ENCODE measurements around the gene DOK5. TPM values are rescaled to one million over a fixed set of nuclear protein-coding genes. Genes with fewer than 3 reads are reported as not detected.

DOK5 gene
- total and polyA plus RNA-seq, 9 of the 15 experiments (the other 6 are each of a cell fraction or from before 2014, with no cell fraction given) = not detected

DNA sequence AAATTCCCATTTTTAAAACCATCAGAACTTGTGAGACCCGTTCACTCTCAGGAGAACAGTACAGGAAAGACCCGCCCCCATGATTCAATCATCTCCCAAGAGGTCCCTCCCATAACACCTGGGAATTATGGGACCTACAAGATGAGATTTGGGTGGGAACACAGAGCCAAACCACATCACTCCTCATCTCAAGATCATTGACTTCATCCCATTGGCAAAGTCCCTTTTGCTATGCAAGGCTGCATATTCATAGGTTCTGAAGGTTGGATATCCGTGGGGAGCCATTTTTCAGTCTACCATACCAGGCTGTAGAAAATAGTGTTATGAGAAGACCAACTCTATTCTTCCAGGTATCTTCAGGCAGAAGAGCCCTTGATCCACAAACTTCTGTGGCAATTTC lies 219.1 kb downstream of the DOK5 start:
- no peak overlapping the region for H3K9ac ChIP-seq (ENCODE audit: insufficient read depth in 1 of 2, low read depth in 2 of 2, low read length in 2 of 2)
- 0% methylated on average over 3 of the region's 3 CpGs for WGBS (ENCODE audit: insufficient coverage, low coverage, missing lambda C conversion rate)
- H3K27me3 ChIP-seq (ENCODE audit: control insufficient read depth in 2 of 2, insufficient read depth in 2 of 2, low read length in 2 of 2) = no peaks in the 10 kb centered on the region
- no peaks in the 10 kb centered on the region for H3K36me3 ChIP-seq (ENCODE audit: control insufficient read depth, insufficient read depth, low read length)
- H3K4me2 ChIP-seq (ENCODE audit: insufficient read depth, low read length) = no peak overlapping the region
- ATAC-seq (no peak), FAIRE-seq (no peak), DNase-seq (ENCODE audit: extremely low read depth in 1 of 4, low spot score in 3 of 4) (no peak)
- POLR2A ChIA-PET = no interaction called here
- no peak overlapping the region for H3K4me3 ChIP-seq
- H3K27ac ChIP-seq (ENCODE audit: extremely low read depth, low read depth, low read length) = no peak overlapping the region
- no peaks in the 10 kb centered on the region for H3K4me1 ChIP-seq (replicated peaks in 1 of 2; ENCODE audit: control insufficient read depth in 2 of 2, insufficient read depth in 2 of 2, low read length in 2 of 2)
- CTCF ChIA-PET (ENCODE audit: low intra/inter-chr PET ratio) = no interaction called here
- no peaks in the 10 kb centered on the region for H3K79me2 ChIP-seq (ENCODE audit: control insufficient read depth, insufficient read depth, low read length)
- BruUV-seq (replicated peaks) = no TSS peak
- H3K9me1 ChIP-seq (ENCODE audit: control insufficient read depth, insufficient read depth, low read length) = no peaks in the 10 kb centered on the region
- no peaks in the 10 kb centered on the region for H3K9me3 ChIP-seq (replicated peaks; ENCODE audit: control insufficient read depth, insufficient read depth, low read depth, low read length)
- intact Hi-C loops (cut with micrococcal nuclease) (no loop called here), in situ Hi-C loops (cut with MboI) (no loop called here)
- no peaks in the 10 kb centered on the region for H4K20me1 ChIP-seq (replicated peaks; ENCODE audit: control insufficient read depth, insufficient read depth, low read length)
- TF ChIP-seq FOXK1 (CRISPR knock-in tag; IDR thresholded peaks at IDR 0.05; ENCODE audit: borderline replicate concordance) = no peak
- no peak for TF ChIP-seq RBM14 (IDR thresholded peaks at IDR 0.05; ENCODE audit: borderline replicate concordance, insufficient read depth, low read depth, low read length)
- no peak for TF ChIP-seq KLF6 (CRISPR knock-in tag; IDR thresholded peaks at IDR 0.05; ENCODE audit: borderline replicate concordance)
- no peak for TF ChIP-seq FOS (IDR thresholded peaks at IDR 0.05; ENCODE audit: extremely low read depth, insufficient read length)
- TF ChIP-seq, protein P1, sequence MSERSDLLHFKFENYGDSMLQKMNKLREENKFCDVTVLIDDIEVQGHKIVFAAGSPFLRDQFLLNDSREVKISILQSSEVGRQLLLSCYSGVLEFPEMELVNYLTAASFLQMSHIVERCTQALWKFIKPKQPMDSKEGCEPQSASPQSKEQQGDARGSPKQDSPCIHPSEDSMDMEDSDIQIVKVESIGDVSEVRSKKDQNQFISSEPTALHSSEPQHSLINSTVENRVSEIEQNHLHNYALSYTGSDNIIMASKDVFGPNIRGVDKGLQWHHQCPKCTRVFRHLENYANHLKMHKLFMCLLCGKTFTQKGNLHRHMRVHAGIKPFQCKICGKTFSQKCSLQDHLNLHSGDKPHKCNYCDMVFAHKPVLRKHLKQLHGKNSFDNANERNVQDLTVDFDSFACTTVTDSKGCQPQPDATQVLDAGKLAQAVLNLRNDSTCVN (CRISPR knock-in tag; IDR thresholded peaks at IDR 0.05) = no peak
- no peak for TF ChIP-seq SIX5 (IDR thresholded peaks at IDR 0.05; ENCODE audit: borderline replicate concordance in 1 of 2, insufficient read depth in 1 of 2, low read depth in 1 of 2, low read length in 2 of 2)
- TF ChIP-seq KDM5B (IDR thresholded peaks at IDR 0.05; ENCODE audit: insufficient replicate concordance, low read depth, low read length) = no peak
- TF ChIP-seq, protein P2, sequence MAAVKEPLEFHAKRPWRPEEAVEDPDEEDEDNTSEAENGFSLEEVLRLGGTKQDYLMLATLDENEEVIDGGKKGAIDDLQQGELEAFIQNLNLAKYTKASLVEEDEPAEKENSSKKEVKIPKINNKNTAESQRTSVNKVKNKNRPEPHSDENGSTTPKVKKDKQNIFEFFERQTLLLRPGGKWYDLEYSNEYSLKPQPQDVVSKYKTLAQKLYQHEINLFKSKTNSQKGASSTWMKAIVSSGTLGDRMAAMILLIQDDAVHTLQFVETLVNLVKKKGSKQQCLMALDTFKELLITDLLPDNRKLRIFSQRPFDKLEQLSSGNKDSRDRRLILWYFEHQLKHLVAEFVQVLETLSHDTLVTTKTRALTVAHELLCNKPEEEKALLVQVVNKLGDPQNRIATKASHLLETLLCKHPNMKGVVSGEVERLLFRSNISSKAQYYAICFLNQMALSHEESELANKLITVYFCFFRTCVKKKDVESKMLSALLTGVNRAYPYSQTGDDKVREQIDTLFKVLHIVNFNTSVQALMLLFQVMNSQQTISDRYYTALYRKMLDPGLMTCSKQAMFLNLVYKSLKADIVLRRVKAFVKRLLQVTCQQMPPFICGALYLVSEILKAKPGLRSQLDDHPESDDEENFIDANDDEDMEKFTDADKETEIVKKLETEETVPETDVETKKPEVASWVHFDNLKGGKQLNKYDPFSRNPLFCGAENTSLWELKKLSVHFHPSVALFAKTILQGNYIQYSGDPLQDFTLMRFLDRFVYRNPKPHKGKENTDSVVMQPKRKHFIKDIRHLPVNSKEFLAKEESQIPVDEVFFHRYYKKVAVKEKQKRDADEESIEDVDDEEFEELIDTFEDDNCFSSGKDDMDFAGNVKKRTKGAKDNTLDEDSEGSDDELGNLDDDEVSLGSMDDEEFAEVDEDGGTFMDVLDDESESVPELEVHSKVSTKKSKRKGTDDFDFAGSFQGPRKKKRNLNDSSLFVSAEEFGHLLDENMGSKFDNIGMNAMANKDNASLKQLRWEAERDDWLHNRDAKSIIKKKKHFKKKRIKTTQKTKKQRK (IDR thresholded peaks at IDR 0.05; ENCODE audit: borderline replicate concordance, low read depth, low read length) = no peak
- no peak for TF ChIP-seq ZNF780A (CRISPR knock-in tag; IDR thresholded peaks at IDR 0.05)
- TF ChIP-seq NCOA2 (IDR thresholded peaks at IDR 0.05; ENCODE audit: partially characterized antibody in 2 of 2) = no peak
- TF ChIP-seq SREBF1 (IDR thresholded peaks at IDR 0.05; ENCODE audit: borderline replicate concordance, low read depth, low read length) = no peak
- no peak overlapping the region for H2AFZ ChIP-seq (ENCODE audit: low read depth, low read length)

Measured in K562 (cell line).